ENCODE results near the gene FHAD1.

GRCh38 chr1:15368888-15369287 lies 121.9 kb downstream of the FHAD1 start:
- no peak for TF ChIP-seq EP300 (IDR thresholded peaks at IDR 0.05; ENCODE audit: borderline replicate concordance in 1 of 2, control insufficient read depth in 1 of 2, low read depth in 2 of 2, low read length in 2 of 2)
- no peak for TF ChIP-seq CTCF (IDR thresholded peaks at IDR 0.05 in 2 of 3, conservative IDR thresholded peaks at IDR 0.05 in 1 of 3; ENCODE audit: control insufficient read depth in 2 of 3, extremely low read depth in 1 of 3, insufficient read depth in 1 of 3, low read depth in 3 of 3, low read length in 3 of 3)
- no peak for TF ChIP-seq ASH2L (IDR thresholded peaks at IDR 0.05; ENCODE audit: borderline replicate concordance, low read depth)
- TF ChIP-seq MXI1 (IDR thresholded peaks at IDR 0.05; ENCODE audit: low read depth, low read length), result no peak
- TF ChIP-seq, protein P1, sequence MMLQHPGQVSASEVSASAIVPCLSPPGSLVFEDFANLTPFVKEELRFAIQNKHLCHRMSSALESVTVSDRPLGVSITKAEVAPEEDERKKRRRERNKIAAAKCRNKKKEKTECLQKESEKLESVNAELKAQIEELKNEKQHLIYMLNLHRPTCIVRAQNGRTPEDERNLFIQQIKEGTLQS (IDR thresholded peaks at IDR 0.05; ENCODE audit: borderline replicate concordance, extremely low read depth, low read depth, low read length), result no peak
- no peak for TF ChIP-seq TCF7 (IDR thresholded peaks at IDR 0.05; ENCODE audit: borderline replicate concordance)
- no peak for TF ChIP-seq EZH2 (IDR thresholded peaks at IDR 0.05; ENCODE audit: borderline replicate concordance, control insufficient read depth, low read depth, low read length)
